22Rv1 (cell line): ENCODE data around the gene FRMD8.

ENCODE experiments used
- H3K27ac ChIP-seq: fragments of 450-650 bp; 2 replicates; pipeline ENCODE4 v1.5.1; 2017
- CTCF ChIP-seq: fragments of 450-650 bp; IDR thresholded peaks from 2 replicates; pipeline ENCODE4 v1.5.1; 2017; ENCODE audit warnings: mild to moderate bottlenecking
- ZFX ChIP-seq: fragments of 450-650 bp; IDR thresholded peaks from 2 replicates; pipeline ENCODE4 v1.6.1; 2017; ENCODE audit warnings: antibody characterized with exemption, borderline replicate concordance

Gene FRMD8

DNA sequence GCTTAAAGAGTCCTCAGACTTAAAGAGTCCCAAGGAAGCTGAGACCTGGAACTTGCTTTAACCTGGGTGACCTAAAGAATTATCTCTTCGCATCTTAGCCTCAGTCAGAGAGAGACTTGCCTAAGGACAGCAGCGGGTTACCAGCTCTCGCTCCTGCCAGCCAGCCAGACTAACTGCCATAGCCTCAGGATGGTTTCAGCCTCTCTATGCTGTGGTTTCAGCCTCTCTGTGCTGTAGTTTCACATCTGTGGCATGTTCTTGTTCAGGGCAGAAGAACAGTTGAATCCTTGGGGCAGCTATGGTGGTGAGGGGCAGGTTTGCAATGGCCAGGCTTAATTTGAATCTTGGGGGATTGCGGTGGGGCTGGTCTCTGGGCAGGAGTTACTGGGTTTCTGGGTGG is 2.3 kb downstream of the FRMD8 start:
- no peak overlapping the region for H3K27ac ChIP-seq
- TF ChIP-seq CTCF (no peak), ZFX (no peak)

GRCh38 chr11:65389294-65389980 is 3.0 kb downstream of the FRMD8 start:
- TF ChIP-seq CTCF, result no peak
- TF ChIP-seq ZFX, result no peak

GRCh38 chr11:65390099-65390941 is 3.9 kb downstream of the FRMD8 start:
- TF ChIP-seq ZFX (no peak), CTCF (no peak)
- no peak overlapping the region for H3K27ac ChIP-seq

More at GRCh38 chr11:65389294-65389980, 3.0 kb downstream of the FRMD8 start:
- no peak overlapping the region for H3K27ac ChIP-seq

DNA sequence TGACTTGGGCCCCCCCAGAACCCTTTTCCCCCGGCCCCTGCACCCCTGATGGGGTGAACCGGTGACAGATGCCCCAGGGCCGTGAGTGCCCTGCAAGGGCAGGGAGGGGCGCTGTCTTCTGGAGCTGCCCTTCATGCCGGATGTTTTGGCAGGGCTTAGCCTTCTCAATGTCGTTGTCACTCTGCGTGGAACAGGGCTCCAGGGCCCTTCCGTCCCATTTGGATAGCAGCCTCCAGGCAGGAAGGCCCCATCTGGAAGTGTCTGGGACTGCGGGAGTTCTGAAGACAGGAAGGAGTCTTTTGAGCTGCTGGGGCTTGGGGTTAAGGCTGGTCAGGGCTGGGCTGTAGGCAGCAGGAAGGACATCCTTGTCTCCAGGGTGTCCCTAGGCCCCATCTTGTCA is 4.6 kb downstream of the FRMD8 start:
- H3K27ac ChIP-seq, result no peak overlapping the region
- no peak for TF ChIP-seq ZFX
- TF ChIP-seq CTCF, result no peak

GRCh38 chr11:65392186-65392829 is 5.9 kb downstream of the FRMD8 start:
- H3K27ac ChIP-seq, result no peak overlapping the region
- TF ChIP-seq ZFX (no peak), CTCF (no peak)

DNA sequence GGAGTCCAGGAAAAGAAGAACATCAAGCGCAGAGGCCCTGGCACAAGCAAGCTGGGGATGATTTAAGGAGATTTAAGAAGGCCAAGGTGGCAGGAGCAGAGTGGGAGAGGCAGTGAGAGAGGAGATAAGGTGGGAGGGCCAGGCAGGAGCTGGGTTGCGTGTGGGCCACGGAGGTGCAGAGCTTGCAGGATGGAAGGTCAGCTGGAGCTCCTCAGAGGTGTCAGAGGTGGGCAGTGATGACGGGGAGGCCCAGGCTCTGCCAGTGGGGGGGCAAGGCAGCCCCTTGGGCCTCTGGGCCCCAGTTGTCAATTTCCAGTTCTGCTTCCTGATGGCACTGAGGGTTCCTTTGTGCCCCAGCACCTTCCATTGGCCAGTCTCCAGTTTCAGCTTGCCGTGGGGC is 6.5 kb downstream of the FRMD8 start:
- no peak overlapping the region for H3K27ac ChIP-seq
- no peak for TF ChIP-seq CTCF
- no peak for TF ChIP-seq ZFX

- no peak for TF ChIP-seq CTCF
- TF ChIP-seq ZFX, result no peak
- no peak overlapping the region for H3K27ac ChIP-seq
Measured at GRCh38 chr11:65393513-65394079, 7.2 kb downstream of the FRMD8 start.
